HL-60/S4 (cell line): ENCODE results near the gene MAN1C1.

ENCODE experiments used
- in situ Hi-C: fragments of 300-500 bp; cut with MboI; formaldehyde crosslinking; loops from 2 replicates; pipeline ENCODE4 v1.14.3; 2022; ENCODE audit warnings: low sequenced_read_pairs

Gene MAN1C1

DNA sequence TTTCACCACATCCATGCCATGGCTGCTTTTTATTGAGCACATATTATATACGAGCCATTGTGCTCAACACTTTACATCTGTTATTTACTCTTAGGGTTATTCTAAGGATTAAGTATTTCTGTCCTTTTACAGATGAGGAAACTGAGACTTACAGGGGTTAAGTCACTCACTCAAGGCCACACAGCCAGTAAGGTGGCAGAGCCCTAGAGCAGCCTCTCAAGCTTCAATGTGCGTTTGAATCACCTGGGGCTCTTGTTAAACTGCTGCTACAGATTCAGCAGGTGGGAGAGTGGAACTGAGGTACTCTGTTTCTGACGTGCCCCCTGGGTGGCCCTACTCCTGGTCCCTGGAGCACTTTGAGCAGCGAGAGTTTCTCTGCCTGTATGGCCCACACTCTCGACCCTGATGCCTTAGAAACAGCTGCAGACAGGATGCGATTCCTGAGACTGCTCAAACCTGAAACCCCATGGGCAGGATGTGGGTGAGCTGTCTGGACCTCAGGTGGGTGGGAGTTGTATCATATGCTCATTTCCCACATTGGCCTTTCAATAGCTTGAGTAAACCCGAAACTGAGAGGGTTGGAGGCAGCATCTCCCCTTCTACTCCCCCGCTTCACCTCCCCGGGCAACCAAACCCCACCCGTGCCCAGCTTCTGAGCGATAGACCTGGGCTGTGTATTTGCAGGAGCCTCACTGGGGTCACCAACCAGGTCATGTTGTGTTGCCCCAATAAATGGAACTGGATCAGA is 59.3 kb downstream of the MAN1C1 start:
- in situ Hi-C loops, result no loop called here

- in situ Hi-C loops, result no loop called here
Measured at GRCh38 chr1:25676488-25676887, 59.9 kb downstream of the MAN1C1 start.

GRCh38 chr1:25677193-25677773 is 60.7 kb downstream of the MAN1C1 start:
- in situ Hi-C loops, result no loop called here

DNA sequence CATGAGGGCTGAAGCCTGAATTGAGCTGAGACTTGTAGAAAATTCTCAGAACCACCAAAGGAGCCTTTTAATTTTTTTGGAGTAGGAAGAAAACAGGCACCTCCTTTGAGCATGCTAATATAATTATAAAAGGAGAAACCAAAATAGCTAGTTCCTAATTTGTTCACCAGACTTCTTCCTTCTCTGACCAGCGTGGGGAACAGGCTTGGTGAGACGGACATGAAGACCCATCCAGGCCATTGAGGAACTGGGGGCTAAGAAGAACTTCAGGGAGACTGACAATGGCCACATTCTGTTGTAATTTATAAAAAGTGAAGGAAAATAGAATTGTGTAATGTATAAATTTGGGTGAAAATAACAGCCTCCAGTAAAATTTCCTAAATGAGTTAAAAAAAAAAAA is 62.6 kb downstream of the MAN1C1 start:
- in situ Hi-C loops, result no loop called here

GRCh38 chr1:25680701-25681100 is 64.1 kb downstream of the MAN1C1 start:
- in situ Hi-C loops, result no loop called here

DNA sequence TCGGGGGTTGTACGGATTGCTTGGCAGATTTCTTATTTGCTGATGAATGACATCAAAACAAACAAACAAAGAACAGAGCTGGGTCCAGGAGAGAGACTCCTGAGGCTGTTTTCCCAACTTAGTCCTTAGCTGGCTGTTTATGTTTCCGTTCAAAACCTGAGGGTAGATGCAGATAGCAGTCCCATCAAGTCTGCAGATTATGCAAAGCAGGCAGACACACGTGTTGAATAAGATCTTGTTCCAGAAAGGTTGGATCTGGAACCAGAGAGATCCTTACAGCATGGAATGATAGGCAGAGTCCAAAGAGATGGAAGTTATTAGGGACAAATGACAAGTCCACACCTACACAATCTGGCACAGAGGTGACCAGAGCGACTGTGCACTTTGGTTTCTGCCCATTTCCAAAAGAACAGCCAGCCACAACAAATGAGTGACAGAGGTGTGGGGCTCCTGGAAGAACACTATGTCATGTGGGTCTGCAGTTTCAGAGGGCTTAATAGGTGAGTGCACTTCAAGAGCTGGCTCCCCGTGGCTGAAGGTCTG is 65.5 kb downstream of the MAN1C1 start:
- in situ Hi-C loops, result no loop called here

DNA sequence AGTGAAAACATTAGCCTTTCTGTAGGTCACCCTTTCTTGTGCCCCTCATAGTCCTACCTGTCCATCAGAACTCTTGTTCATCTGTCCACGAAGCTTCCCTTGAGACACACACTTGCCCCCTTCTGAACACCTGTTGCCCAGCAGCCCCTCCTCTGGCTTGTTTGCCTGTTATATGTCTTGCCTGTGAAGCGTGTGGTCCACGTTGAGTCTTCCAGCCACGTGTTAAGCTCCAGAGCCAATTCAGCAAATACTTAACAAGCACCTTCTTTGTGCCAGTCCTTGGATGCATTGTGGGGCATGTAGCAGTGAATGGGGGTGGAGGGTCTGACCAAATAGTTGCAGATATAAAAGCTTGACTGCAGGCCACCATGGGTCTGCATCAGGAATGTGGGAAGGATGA is 66.6 kb downstream of the MAN1C1 start:
- in situ Hi-C loops, result no loop called here

GRCh38 chr1:25683731-25684130 is 67.1 kb downstream of the MAN1C1 start:
- in situ Hi-C loops, result no loop called here

DNA sequence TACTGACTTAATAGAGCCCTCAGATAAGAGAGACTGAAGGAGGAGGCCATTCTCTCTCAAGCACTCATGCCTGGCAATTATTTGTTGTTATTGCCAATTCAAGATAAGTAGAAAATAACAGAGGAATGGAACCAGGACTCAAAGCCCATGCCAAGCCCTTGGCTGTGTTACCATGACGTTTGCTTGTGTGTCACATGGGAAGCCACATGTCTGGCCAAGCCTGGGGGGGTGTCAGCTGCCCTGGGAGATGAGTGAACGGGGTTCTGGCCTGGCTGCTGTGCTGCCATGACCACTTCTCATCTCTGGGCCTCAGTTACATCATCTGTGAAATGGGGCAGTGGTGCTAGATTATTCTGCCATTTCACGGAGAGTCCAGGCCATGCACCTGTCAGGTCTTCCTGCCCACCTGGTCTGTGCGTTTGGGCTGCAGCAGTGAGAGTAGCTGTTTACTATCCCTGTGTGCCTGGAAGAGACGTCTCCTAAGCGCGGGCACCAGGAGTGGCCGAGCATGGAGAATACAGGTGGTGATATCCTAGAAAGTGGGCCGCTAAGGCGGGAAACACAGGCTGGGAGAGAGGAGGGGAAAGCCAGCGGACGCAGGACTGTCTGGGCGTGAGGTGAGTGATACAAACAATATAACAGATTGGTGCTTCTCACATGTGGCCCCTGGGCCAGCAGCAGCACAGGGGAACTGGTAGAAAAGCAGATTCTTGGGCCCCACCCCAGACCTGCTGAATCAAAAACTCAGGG is 67.8 kb downstream of the MAN1C1 start:
- in situ Hi-C loops, result no loop called here

GRCh38 chr1:25685211-25685750 is 68.7 kb downstream of the MAN1C1 start:
- in situ Hi-C loops, result no loop called here

GRCh38 chr1:25685938-25686665 is 69.5 kb downstream of the MAN1C1 start:
- in situ Hi-C loops, result no loop called here

DNA sequence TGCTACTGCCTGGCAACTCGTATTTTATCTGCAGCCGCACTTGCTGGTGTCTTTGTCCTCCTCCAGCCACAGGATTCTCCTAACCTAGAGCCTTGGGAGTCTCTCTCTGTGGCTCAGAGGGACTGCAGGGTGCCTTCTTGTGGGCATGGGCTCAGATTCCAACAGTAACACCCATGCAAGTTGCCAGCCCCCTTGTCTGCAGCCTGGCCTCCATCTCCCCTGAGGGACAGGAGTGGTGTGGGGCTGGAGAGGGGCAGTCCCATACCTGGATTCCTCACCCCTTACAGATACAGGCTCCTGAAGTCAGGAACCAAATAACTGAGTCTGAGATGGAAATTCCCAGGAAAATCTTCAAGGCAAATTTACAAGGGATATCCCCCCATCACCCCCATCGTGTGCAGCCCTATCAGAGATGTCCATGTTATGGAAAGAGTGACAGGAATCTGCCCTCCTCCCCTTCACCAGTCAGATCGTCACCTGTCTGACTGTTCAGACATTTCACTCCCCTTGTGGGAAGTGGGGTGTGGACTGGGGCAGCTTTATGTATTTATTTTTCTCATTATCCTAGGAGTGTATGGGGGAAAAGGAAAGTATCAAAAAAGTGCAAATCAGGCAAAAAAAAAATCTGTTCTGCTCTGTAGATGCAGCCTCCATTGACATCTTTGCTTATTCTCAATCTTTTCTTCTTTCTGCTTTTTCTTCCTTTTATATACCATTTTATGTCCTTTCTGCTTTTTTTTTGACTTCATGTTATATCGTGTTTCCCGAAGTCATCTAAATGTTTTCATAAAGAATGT is 70.8 kb downstream of the MAN1C1 start:
- in situ Hi-C loops, result no loop called here

- in situ Hi-C loops, result no loop called here
Measured at GRCh38 chr1:25688390-25689119, 72.0 kb downstream of the MAN1C1 start.

DNA sequence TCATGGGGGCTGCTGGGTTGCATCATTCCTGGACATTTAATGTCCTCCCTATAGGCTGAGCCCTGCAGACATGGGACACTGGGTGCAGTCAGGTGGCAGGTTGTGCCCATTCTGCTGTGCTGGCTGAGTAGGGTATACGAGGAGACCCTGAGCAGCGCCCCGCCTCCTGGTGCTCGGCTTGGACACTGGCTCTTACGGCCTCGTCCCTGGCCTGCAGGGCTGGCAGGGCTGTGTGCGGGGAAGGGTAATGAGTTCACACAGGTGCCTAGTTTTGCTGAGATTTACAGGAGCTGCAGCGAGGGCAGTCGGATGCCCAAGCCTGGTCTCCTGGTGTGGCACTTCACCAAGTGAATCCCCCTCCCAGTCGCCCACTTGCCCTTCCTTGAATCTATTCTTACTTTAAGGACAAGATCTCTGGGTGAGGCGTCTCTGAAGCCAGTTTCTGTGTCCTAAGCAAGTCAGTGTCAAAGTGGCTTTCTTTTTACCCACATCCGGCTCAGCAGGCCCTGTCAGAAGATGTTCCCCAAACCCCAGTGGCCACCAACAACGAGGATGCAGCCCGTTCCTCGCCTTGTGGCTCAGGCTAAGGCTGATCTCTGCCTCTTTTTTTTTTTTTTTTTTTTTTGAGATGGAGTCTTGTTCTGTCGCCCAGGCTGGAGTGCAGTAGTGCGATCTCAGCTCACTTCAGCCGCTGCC is 73.2 kb downstream of the MAN1C1 start:
- in situ Hi-C loops, result no loop called here

- in situ Hi-C loops, result no loop called here
Measured at GRCh38 chr1:25690396-25690956, 73.9 kb downstream of the MAN1C1 start.

DNA sequence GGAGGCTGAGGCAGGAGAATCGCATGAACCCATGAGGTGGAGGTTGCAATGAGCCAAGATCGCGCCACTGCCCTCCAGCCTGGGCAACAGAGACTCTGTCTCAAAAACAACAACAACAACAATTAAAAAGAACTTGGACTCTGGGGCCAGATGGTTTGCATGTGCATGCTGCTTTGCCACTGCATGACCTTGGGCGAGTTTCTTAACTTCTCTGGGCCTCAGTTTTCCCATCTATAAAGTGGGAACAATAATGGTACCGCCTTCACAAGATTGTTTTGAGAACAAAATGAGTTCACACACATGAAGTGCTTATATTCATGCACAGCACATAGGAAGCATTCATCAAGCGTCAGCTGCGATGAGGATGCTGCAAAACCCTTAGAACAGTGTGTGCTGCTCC is 74.6 kb downstream of the MAN1C1 start:
- in situ Hi-C loops, result no loop called here

DNA sequence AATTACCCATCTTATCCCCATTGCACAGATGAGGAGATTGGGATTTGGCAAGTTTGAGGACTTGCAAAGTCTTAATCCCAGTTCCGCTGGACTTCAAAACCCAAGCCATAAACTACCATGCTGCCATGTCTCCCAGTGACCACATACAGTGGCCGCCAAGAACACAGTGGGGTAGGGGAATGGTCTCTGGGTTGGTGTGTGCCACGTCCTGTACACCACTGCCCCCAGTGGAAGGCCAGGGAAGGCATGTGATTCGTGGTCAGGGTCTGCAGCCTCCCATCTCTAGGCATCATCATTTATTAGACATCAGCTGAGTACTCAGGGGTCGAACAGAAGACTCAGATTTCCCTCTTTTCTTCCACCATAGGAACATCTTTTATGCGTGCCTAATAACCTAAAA is 76.0 kb downstream of the MAN1C1 start:
- in situ Hi-C loops, result no loop called here

GRCh38 chr1:25694167-25695007 is 77.8 kb downstream of the MAN1C1 start:
- in situ Hi-C loops, result no loop called here
